ENCODE data around the gene LGR5. TPM values are rescaled to one million over a fixed set of nuclear protein-coding genes. Genes with fewer than 3 reads are reported as not detected.

The LGR5 gene
- total and polyA plus RNA-seq, 2 donors (not counting 3 experiments of a cell fraction or from before 2014, with no cell fraction given), result not detected

GRCh38 chr12:71581206-71581605 lies 141.6 kb downstream of the LGR5 start:
- DNase-seq (ENCODE audit: low read depth, low spot score), result no peak
- Histone ChIP-seq H3K27ac (ENCODE audit: insufficient read depth, low read depth, low read length) (no peak overlapping the region), H3K9me1 (replicated peaks; ENCODE audit: control insufficient read depth, extremely low read depth, insufficient read depth, low read length) (no peaks in the 10 kb centered on the region), H3K79me2 (ENCODE audit: control insufficient read depth, insufficient read depth, low read length) (no peaks in the 10 kb centered on the region), H2AFZ (ENCODE audit: low read depth, low read length) (no peak overlapping the region), H3K36me3 (ENCODE audit: control insufficient read depth in 2 of 2, extremely low read depth in 1 of 2, insufficient read depth in 2 of 2, low read length in 2 of 2) (no peaks in the 10 kb centered on the region), H3K4me2 (ENCODE audit: insufficient read depth, low read length) (no peak overlapping the region), H4K20me1 (replicated peaks; ENCODE audit: control insufficient read depth, extremely low read depth, insufficient read depth, low read length) (no peaks in the 10 kb centered on the region), H3K4me1 (ENCODE audit: control insufficient read depth, extremely low read depth, insufficient read depth, low read length) (no peaks in the 10 kb centered on the region), H3K27me3 (ENCODE audit: control insufficient read depth in 2 of 2, insufficient read depth in 2 of 2, low read length in 2 of 2) (peaks cover 6 to 8% of the 10 kb centered on the region in 2 experiments), H3K4me3 (replicated peaks in 1 of 3; ENCODE audit: insufficient read depth in 1 of 3, low read depth in 1 of 3, low read length in 3 of 3) (no peak overlapping the region), H3K9me3 (replicated peaks; ENCODE audit: control insufficient read depth, insufficient read depth, low read length) (no peaks in the 10 kb centered on the region), H3K9ac (replicated peaks; ENCODE audit: extremely low read depth, insufficient read depth, low read length) (no peak overlapping the region)
- CTCF ChIA-PET, result no interaction called here
- no peak for FAIRE-seq
- BruUV-seq (replicated peaks), result no TSS peak
- intact Hi-C loops (cut with micrococcal nuclease), result no loop called here
- POLR2A ChIA-PET, result no interaction called here
- TF ChIP-seq CTCF (IDR thresholded peaks at IDR 0.05; ENCODE audit: extremely low read depth in 1 of 2, insufficient read depth in 1 of 2, low read depth in 1 of 2, low read length in 2 of 2), result no peak
- no peak for TF ChIP-seq MYC (IDR thresholded peaks at IDR 0.05; ENCODE audit: low read depth, low read length)
- TF ChIP-seq EZH2 (IDR thresholded peaks at IDR 0.05; ENCODE audit: borderline replicate concordance, low read depth, low read length, severe bottlenecking), result no peak
- TF ChIP-seq POLR2A (IDR thresholded peaks at IDR 0.05; ENCODE audit: low read depth, low read length), result no peak
- TF ChIP-seq MAX (IDR thresholded peaks at IDR 0.05; ENCODE audit: insufficient read depth, insufficient read length), result no peak
- no peak for TF ChIP-seq GATA2 (IDR thresholded peaks at IDR 0.05; ENCODE audit: insufficient read depth, insufficient read length, low read depth, low read length)
- TF ChIP-seq JUN (IDR thresholded peaks at IDR 0.05; ENCODE audit: borderline replicate concordance, insufficient read depth, insufficient read length, low read depth), result no peak
- no peak for TF ChIP-seq FOS (IDR thresholded peaks at IDR 0.05; ENCODE audit: borderline replicate concordance, insufficient read depth, low read length)
- TF ChIP-seq POLR2AphosphoS5 (IDR thresholded peaks at IDR 0.05; ENCODE audit: insufficient read depth, low read depth, low read length), result no peak
- dilution Hi-C loops (cut with MboI; ENCODE audit: extremely low pct_ligation_motif_present, low sequenced_read_pairs), result no loop called here

All from endothelial cell of umbilical vein (primary cell).